Stimulated activated CD8-positive, alpha-beta memory T cell treated with anti-CD3 and anti-CD28 coated beads, Interleukin-7, amount 100 ng/mL, for 24 hours (primary cell): ENCODE results near the gene GEMIN4.

Experiments used
- DNase-seq: peaks from one replicate; pipeline ENCODE4 v3.0.0-alpha.2; 2020; ENCODE audit warnings: low read depth

The GEMIN4 gene

DNA sequence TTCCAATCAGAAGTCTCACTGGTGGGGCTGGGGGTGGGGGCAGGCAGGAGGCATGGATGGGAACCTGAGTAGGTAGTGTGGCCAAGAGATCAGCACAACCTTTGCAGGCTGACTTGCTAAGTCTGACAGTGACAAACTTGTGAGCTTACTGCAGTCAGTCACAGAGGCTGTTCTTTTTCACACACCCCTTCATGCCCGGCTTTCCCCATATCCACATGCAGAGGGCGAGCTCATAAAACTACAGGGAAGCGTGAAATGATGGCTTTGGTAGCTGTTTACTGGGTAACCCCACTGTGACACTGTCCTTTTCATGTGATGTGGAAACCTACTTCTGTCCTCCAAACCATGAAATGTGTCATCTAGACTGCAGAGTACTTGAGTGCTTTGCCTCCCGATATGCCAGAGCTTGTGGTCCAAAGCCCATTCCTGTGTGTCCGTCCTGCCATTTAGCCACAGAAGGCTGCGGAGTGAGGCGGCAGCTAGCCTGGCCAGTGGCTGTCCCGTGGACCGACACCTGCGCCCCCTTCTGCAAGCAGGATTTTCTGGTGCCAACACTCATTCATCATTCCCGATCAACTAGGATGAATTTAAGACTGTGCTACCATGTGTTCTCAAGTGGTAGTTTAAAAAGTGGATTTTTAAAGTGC, 9.8 kb downstream of the GEMIN4 start:
- no peak for DNase-seq

DNA sequence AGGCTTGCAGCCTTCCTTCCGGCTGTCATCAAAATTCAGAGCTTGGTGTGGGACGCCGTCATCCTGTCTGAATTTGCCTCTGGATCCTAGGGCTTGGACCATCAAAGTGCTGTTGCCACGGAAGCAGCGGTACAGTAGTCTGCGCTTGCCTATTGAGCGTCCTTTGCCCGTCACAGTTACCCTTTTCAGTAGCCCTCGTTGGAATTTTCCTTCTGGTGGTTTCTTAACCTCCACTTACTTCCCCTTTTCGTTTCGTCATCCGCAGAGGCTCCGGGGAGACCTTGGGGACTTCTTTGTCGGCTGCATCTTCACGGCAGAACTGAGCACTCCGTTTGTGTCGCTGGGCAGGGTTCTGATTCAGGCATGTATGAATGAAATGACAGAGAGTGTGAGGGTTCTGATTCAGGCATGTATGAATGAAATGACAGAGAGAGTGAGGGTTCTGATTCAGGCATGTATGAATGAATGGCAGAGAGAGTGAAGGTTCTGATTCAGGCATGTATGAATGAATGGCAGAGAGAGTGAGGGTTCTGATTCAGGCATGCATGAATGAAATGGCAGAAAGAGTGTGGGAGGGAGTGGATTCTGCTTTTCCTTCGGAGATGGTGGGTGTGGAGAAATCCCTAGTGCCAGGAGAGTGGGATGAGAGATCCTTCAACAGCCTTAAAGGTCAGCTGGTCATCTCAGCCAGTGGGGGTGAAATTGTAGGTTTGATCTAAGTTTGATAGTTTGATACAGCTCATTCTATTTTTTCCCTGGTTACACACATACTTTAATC, 11.6 kb downstream of the GEMIN4 start:
- no peak for DNase-seq

DNA sequence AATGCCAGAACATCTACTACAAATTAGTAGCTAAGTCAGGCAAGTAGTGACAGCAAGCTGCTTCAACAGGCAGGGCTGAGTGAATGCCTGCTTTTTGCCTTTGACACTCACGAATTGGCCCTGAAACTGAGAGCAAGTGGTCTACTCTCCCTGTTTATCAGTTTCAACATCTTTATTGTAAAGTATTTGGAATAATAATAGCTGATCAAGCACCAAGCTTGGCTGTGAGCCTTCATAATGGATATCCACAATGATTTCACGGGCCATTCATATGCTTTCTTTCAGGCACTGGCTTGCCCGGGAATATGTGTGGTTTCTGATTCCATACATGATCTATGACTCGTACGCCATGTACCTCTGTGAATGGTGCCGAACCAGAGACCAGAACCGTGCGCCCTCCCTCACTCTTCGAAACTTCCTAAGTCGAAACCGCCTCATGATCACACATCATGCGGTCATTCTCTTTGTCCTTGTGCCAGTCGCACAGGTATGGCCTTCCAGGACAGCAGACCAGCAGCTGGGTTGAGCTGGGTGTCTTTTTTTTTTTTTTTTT, 14.4 kb downstream of the GEMIN4 start:
- no peak for DNase-seq

DNA sequence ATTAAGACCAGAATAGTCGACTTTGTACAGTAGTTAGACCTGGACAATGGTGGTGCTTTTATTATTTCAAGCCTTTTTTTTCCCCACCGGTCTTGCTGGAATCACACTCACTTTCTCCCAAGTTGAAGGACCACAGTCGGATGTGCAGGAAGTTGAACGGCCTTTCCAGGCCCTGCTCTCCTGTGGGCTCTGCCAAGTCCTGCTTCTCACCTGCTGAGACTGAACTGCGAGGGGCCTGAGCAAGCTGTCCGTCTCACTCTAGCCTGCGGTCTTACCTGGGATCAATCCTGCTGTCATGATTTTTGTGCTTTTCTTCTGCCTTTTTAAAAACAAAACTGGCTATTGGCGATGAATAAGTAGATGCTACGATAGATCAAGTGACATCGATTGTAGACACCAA, 18.3 kb downstream of the GEMIN4 start:
- no peak for DNase-seq

DNA sequence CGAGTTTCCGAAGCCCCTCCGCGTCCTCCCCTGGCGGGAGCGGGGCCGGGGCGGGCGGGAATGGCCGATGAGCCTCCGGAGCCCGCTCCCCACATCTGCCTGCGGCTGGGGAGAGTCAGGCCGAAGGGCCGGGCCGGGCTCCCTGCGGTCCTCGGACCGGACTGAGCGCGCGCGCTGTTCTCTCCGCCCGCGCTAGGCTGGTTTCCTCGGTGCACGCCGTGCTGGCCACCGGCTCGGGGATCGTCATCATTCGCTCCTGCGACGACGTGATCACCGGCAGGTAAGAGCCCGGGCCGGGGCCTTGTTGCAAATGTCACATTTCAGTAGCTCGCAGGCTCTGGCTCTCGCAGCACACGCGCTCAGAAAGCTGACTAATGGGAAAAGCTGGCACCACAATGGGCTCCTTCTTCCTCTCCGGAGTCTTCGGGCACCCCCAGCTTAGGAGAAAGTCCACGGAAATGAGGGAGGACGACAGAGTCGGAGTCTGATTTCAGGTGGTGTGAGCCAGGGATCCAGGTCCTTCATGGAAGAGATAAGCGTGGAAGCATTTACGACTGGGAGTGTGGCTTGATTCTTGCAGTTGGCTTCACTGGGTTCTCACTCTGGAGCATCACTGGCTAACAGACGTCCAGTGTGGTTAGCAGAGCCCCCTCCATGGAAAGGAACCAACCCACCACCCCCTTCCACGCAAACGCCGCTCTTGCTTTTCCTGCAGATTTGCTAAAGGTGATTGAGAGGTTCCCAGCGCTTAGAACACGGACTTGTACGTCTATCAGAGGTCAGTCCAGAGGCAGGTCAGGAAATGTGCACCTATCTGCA, 19.0 kb downstream of the GEMIN4 start:
- DNase-seq, result no peak

DNA sequence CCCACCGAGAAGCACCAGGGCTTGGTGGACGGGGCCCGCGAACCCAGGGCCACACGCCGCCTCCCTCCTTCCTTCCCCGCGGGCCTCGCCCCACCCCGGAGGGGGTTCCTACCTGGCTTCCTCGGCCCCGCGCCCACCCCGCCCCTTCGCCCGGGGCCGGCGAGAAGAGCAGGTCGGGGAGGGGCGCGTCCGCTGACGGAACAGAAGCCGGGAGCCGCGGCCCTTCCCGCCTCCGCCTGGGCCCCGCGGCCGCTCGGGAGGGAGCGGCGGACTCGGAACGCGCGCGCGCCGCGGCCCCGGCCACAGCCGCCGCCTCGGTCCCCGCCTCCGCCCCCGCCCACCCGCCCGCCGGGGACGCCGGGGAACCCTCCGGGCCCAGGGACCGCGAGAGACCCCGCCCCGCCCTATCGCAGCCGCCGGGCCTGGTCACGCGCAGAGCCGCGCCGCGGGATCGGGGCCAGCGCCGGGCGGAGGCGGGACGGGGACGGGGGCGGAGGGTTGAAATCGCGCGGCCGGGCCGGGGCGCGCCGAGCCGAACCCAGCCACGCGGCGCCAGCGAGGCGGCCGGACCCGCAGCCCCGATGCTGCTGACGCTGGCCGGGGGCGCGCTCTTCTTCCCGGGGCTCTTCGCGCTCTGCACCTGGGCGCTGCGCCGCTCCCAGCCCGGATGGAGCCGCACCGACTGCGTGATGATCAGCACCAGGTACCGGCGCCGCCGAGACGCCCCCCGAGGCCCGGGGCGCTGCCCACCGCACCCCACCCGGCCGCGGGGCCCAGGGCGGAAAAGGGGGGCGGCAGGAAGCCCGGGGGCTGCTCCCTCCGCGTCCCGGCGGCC, 19.8 kb downstream of the GEMIN4 start, which contains the start of gene TLCD3A:
TSS of gene TLCD3A (plus strand) at position 530 of the 835 bp plus-strand sequence. CDS start at position 582, 52 bp downstream.
- DNase-seq, result no peak

DNA sequence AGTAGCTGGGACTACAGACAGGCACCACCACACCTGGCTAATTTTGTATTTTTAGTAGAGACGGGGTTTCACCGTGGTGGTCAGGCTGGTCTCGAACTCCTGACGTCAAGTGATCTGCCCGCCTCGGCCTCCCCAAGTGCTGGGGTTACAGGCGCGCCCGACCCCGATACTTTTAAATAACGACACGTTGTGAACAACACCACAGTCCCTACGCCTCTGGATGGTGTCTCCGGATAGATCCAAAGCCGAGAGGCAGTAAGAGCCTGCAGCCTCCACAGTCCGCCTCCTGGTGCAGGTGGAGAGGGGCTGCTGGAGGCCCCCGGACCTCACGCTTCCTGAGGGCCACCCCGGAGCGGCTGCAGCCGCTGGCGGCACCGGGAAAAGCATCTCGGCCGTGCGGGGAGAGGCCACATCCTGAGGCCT, 20.4 kb downstream of the GEMIN4 start:
- no peak for DNase-seq

DNA sequence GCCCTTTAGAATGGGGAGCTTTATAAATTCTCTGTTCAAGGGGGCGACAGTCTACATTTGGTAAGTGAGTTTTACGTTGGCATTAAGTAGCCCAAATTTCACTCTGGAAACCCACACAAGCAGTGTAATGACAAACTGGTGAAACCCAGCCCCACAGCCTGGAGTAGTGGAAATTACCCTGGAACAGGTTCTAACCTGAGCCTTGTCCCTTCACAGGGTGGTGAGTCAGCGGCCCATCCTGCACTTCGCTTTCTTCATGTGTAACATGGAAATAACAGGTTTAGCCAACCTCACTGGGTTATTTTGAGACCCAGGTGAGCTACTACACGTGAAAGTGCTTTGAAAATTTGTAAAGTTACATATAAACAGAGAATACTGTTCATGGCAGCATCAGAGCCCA, 23.2 kb downstream of the GEMIN4 start:
- no peak for DNase-seq

DNA sequence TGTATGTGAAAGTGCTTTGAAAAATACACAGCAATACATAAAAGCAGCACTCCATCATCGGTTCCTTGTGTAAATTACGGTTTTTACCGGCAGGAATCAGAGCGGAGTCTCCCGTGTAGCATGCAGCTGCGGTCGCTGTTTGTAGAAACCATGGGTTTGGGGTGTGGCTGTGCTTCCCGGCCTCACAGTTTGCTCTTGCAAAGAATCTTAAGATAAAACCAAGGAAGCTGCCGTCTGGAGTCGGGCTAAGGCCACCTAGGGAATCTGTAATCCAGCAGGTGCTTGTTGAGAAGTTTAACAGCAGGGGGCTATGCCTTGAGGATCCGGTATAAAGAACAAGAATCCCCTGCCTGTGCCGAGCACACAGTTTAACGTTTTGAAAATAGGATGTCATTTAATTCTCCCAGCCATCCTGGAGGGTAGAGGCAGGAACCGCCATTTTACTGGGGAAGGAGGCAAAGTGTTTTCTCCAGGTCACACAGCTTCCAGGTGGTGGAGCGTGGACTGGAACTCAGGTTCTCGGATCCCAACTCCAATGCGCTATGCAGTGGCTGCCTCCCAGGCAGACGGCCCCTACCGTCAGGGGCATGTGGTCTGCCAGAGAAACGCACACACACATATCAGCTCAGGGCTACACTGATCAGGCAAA, 25.7 kb downstream of the GEMIN4 start:
- no peak for DNase-seq

DNA sequence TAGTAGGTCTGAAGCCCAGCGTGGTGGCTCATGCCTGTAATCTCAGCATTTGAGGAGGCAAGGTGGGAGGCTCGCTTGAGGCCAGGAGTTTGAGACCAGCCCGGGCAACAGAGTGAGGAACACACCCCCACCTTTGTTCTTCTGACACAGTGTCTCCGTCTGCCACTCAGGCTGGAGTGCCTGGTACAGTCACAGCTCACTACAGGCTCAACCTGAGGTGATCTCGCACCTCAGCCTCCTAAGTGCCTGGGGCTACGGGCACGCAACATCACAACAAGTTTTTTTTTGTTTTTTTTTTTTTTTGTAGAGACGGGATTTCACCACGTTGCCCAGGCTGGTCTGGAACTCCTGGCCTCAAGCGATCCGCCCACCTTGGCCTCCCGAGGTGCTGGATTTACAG, 26.3 kb downstream of the GEMIN4 start:
- DNase-seq, result no peak

DNA sequence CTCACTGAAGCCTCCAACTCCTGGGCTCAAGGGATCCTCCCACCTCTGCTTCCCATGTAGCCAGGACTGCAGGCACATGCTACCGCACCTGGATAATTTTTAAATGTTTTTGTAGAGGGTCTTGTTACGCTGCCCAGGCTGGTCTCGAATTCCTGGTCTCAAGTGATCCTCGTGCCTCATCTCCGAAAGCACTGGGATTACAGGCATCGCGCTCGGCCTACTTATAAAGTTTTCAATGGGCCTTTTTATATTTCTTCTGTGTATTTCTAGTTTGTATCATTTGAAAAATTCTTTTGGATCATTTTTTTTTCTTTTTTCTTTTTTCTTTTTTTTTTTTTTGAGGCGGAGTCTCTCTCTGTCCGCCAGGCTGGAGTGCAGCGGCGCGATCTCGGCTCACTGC, 27.0 kb downstream of the GEMIN4 start:
- DNase-seq, result no peak

DNA sequence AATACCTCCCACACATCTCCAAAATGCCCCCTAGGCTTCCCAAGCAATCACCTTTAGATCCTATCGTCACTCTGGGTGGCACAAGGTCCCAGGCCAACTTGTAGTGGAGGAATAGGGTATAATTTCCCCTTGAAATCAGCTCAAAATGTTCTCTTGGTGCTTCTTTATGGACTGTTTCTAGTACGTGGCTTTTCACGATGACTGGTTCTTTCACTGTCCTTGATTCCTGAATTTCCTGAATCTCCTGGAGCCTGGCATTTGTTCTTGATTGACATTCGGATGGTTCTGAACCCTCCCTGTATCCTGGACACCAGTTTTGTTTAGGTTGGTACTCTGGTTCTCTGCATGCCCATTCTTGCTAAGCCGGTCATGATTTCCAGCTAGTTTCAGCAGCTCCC, 30.5 kb downstream of the GEMIN4 start:
- DNase-seq, result no peak

DNA sequence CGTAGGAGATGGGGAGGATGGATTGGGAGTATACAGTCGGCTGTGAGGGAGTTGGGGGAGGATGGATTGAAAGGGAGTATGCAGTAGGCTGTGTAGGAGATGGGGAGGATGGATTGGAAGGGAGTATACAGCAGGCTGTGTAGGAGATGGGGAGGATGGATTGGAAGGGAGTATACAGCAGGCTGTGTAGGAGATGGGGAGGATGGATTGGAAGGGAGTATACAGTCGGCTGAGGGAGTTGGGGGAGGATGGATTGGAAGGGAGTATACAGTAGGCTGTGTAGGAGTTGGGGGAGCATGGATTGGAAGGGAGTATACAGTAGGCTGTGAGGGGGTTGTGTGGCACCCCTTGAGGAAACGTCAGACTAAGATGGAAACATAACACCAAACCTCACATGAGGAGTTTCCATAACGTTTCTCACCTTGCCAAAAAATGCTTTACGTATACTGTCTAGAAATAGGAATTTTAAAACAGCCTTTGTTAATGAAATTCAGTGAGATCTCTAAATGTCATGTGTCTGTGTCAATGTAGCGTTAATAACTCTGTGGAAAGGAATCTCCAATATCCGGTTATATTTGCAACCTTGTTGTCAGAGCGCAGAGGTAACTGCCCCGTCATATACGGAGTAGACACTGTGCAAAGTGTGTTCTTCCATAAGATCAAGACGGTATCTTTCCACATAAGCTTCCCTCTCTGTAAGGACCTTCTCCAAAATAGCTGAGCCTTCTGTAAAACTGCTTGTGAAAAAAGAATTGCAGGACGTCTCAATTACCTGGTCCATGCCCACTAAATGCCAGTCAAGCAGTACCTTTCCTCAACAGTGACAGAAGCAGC, 31.1 kb downstream of the GEMIN4 start:
- DNase-seq, result no peak

DNA sequence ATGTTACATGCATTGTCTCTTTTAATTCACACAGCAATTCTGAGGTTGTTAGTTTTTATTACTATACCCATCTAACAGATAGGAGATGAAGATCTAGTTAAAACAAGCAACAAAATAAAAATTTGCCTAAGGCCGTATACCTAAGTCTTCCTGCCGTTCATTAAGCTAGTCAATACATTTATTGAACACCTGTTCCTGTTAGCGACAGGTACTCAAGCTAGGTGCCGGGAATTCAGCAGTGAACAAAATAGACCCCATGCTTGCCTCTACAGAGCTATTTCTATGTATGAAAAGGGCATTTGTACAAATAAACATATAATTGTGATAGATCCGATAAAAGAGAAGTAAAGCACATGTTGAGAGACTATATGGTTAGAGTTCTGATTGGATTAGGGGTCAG, 34.0 kb downstream of the GEMIN4 start:
- DNase-seq, result no peak

DNA sequence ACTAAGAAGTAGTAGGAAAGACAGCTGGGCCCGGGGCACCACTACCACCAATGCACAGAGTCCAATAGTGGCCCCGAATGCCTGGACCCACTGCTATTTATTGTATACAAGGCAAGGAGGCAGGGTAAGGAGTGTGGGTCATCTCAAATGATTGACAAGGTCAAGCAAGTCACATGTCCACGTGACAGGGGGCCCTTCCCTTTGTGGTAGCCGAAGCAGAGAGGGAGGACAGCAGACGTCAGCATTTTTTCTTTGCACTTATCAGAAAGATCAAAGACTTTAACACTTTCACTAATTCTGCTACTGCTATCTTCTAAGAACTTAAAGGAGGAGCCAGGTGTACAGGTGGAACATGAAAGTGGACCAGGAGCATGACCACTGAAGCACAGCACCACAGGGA, 43.9 kb downstream of the GEMIN4 start:
- DNase-seq, result no peak

DNA sequence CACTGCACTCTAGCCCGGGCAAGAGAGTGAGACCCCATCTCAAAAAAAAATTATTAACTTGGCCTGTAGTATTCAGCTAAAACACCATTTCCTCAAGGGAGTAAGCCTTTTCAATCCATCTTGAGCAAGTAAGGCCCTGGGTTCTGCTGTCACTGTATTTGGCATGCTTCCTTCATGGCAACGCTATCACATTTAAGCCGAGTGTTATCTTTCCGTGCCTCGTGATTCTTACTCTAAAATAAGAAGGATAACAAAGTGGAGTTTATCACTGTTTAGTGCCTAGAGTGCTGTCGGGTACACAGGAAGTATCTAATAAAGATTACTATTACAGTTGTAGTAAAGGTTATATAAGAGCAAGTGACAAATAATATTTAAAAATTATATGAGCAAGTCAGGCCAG, 46.2 kb downstream of the GEMIN4 start:
- DNase-seq, result no peak

DNA sequence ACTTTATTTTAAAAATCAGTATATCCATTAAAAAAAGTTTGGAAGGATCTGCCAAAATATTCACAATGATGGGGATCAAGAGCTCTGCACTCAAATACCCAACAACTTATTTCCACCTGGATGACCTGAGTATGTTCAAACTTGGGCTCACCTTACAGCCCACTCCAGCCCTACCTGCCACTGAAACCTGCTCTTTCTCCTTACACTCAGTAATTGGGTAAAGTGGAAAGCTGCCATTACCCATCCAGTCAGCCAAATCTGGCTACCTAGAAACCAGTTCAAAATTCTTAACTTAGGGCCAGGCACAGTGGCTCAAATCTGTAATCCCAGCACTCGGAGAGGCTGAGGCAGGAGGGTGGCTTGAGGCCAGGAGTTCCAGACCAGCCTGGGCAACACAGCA, 47.1 kb downstream of the GEMIN4 start:
- DNase-seq, result no peak

DNA sequence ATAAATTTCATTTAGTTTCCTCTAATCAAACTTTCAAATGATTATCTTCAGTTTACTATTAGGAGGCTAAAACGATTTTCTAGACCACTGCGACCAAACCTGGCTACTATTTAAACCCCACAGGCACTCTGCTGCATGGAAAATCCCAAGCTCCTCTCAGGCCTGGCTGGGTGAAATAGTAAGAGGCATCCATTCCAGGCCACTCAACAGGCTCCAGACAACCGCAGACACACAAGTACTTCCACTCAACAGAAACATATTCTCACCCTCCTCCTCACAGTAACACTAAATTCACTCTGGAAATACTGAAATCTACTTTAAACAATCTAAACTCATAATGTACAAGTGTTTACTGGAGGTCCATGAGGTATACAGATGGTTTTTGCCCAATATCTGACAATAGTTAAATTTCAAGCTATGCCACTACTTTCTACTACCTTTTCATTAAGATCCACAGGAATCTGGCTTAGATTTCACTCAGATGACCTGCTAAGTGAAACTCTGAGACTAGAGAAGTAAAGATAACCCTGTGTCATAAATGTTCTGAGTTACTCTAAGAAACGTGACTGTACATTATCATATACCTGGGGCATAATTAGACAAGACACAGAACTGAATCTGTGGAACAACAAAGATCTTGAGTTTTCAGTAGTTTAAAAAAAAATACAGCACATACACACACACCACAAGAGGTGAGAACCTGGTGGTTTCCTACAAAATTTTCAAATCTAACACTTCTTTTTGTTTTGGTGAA, 47.8 kb downstream of the GEMIN4 start:
- DNase-seq, result no peak

DNA sequence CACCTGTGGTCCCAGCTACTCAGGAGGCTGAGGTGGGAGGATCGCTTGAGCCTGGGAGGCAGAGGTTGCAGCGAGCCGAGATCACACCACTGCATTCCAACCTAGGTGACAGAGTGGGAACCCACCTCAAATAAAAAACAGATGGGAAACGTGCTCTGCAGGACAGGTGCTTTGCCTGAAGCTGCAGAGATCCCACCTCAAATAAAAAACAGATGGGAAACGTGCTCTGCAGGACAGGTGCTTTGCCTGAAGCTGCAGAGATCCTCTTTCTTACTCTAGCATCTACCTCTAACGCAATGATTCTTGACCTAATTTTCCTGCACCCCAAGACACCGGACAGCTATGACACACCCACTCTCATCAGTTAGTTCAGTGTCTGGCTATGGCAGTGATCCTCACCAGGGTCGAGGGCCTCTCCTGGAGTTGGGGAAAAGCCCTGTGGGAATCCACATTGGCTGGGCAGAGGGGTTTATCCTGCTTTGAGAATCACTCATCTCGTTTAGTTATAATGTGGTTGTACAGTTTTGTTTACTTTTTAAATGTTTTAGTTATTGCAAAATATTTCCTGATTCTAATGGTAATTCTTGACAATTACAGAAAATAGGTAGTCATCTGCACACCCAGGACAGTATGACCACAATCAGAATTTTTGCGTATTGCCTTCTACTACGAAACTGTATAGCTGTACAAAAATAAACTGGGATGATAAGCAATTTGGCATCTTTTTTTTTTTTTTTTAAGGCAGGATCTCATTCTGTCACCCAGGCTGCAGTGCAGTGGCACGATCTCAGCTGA, 48.8 kb downstream of the GEMIN4 start:
- no peak for DNase-seq
